Esophagus muscularis mucosa (tissue), 4 donors: ENCODE data around the gene CCDC187. TPM values are rescaled to one million over a fixed set of nuclear protein-coding genes. Genes with fewer than 3 reads are reported as not detected.

Source experiments
- DNase-seq: peaks from one replicate; pipeline ENCODE4 v3.0.0-alpha.2; 2017; ENCODE audit errors: extremely low spot score
- H3K27ac ChIP-seq, 4 donors: fragments of 200-600 bp; sonication (generic); replicated peaks in 1 of 4; 1 replicate in 3 of 4; 2 replicates in 1 of 4; pipeline ENCODE4 v1.5.1; 2016 to 2019; ENCODE audit warnings: mild to moderate bottlenecking in 1 of 4
- H3K27me3 ChIP-seq, 4 donors: fragments of 200-600 bp; sonication (generic); one replicate each; pipeline versions ENCODE4 v1.5.1 to v1.6.0; 2016 to 2019
- H3K36me3 ChIP-seq, 4 donors: fragments of 200-600 bp; sonication (generic); one replicate each; pipeline ENCODE4 v1.5.1; 2016 to 2019
- H3K4me1 ChIP-seq, 4 donors: fragments of 200-600 bp; sonication (generic); one replicate each; pipeline ENCODE4 v1.5.1; 2016 to 2019
- H3K4me3 ChIP-seq, 4 donors: fragments of 200-600 bp; sonication (generic); 1 replicate in 2 of 4; 2 replicates in 2 of 4; pipeline ENCODE4 v1.5.1; 2016 to 2019; ENCODE audit warnings: mild to moderate bottlenecking in 4 of 4, moderate library complexity in 1 of 4
- H3K9me3 ChIP-seq, 4 donors: fragments of 200-600 bp; sonication (generic); 1 replicate in 3 of 4; 2 replicates in 1 of 4; pipeline ENCODE4 v1.5.1; 2016 to 2019
- EP300 ChIP-seq: sonication (generic); formaldehyde crosslinking; IDR thresholded peaks from one replicate; pipeline ENCODE4 v1.6.1; 2017; ENCODE audit warnings: antibody characterized with exemption
- POLR2A ChIP-seq: fragments of 450-650 bp; IDR thresholded peaks from one replicate; pipeline ENCODE4 v1.6.1; 2017; ENCODE audit warnings: antibody characterized with exemption, moderate library complexity, mild to moderate bottlenecking, low read depth
- POLR2AphosphoS5 ChIP-seq, 2 donors: sonication (generic); formaldehyde crosslinking; IDR thresholded peaks; one replicate each; pipeline ENCODE4 v1.6.1; 2017; ENCODE audit warnings: antibody characterized with exemption in 2 of 2
- WGBS: methylation state at CpG from one replicate; pipeline ENCODE4 v1.1.5; 2018; 5-methylcytosine and 5-hydroxymethylcytosine counted together
- intact Hi-C: fragments of 100-400 bp; cut with DNase I; formaldehyde crosslinking; loops from one replicate; pipeline ENCODE4 v1.15.1; 2023
- total RNA-seq, 4 donors: library from RNA; depleted of rRNA; stranded (reverse); fragments of >200 nt; gene quantifications; one replicate each; pipeline versions ENCODE4 v1.1.0 to v1.2.1, GENCODE V29; 2016
- TF ChIP-seq, protein P1 (sequence below), 3 experiments: fragments of 200-600 bp in 2 of 3; fragments of 450-650 bp in 1 of 3; sonication (generic) in 2 of 3; IDR thresholded peaks; one replicate each; pipeline ENCODE4 v1.5.1; 2017 to 2019; ENCODE audit warnings: antibody characterized with exemption in 3 of 3, mild to moderate bottlenecking in 2 of 3, moderate library complexity in 1 of 3

Gene CCDC187
- total RNA-seq, 4 donors from 2014 or later = not detected

DNA sequence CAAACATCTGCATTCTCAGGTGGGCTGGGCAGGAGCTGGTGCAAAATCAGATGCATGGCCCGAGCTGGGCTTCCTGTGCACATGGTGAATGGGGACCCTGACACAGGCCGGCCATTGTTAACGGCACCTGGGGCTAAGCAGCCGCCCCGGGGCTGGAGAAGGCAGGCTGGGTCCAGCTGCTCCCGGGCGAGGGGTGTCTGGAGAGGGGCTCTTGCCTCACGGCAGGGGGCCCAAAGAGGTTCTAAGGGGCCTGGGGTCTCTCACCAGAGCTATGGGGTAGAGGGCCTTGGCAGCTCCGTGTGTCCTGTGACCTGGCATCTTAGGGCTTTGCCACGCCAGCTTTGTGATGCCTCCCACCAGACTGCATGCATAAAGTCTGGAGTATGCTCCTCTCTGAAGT, 53.2 kb downstream of the CCDC187 start:
- intact Hi-C loops = no loop called here
- no CpG with 5 or more reads among the region's 10 CpGs for WGBS
- H3K9me3 ChIP-seq = no peaks in the 10 kb centered on the region
- H3K4me3 ChIP-seq = no peak overlapping the region
- H3K36me3 ChIP-seq = no peaks in the 10 kb centered on the region
- no peak overlapping the region for H3K27ac ChIP-seq
- no peak for DNase-seq
- peaks cover 0 to 36% (median 0%) of the 10 kb centered on the region in 4 donors for H3K27me3 ChIP-seq
- TF ChIP-seq, protein P1, sequence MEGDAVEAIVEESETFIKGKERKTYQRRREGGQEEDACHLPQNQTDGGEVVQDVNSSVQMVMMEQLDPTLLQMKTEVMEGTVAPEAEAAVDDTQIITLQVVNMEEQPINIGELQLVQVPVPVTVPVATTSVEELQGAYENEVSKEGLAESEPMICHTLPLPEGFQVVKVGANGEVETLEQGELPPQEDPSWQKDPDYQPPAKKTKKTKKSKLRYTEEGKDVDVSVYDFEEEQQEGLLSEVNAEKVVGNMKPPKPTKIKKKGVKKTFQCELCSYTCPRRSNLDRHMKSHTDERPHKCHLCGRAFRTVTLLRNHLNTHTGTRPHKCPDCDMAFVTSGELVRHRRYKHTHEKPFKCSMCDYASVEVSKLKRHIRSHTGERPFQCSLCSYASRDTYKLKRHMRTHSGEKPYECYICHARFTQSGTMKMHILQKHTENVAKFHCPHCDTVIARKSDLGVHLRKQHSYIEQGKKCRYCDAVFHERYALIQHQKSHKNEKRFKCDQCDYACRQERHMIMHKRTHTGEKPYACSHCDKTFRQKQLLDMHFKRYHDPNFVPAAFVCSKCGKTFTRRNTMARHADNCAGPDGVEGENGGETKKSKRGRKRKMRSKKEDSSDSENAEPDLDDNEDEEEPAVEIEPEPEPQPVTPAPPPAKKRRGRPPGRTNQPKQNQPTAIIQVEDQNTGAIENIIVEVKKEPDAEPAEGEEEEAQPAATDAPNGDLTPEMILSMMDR (IDR thresholded peaks at IDR 0.05) = no peak
- TF ChIP-seq POLR2AphosphoS5 (IDR thresholded peaks at IDR 0.05) (no peak), POLR2A (no peak), EP300 (no peak)
- H3K4me1 ChIP-seq = peaks cover 0 to 10% (median 8%) of the 10 kb centered on the region in 4 donors

DNA sequence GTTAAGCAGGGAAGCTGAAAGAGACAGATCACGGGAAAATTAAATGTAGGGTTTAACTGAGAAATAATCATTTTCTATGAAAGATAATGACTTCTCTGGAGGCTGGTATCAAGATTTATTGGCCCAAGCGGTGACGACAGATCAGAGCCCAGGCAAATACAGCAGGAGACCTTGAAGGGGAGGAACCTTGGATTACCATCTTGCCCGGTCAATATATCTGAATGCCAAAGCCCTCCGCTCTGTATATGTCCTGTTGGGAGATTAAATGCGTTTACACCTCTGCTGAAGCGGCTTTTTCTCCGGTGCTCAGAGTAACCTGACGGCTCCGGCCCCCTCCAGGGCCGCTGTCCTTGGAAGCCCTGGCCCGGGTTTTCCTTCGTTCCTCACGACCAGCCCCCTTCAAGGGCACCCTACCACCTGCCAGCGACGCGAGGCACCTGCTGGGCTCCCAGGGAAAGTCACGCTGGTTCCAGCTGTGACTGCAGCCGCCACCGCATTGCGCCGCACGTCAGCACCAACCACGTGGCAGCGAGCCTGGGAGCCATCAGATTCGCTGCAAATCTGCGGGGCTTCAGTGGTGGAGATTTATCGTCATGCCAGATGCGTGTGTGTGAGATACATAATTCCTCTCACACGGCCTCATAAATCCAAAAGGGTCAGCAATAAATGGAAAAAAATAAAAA, 53.9 kb downstream of the CCDC187 start:
- Histone ChIP-seq H3K27me3 (peaks cover 0 to 29% (median 0%) of the 10 kb centered on the region in 4 donors), H3K4me3 (no peak overlapping the region), H3K4me1 (peaks cover 2 to 13% (median 11%) of the 10 kb centered on the region in 4 donors), H3K9me3 (no peaks in the 10 kb centered on the region), H3K36me3 (no peaks in the 10 kb centered on the region), H3K27ac (no peak overlapping the region)
- no peak for DNase-seq
- WGBS = 54% methylated on average over 30 of the region's 30 CpGs
- TF ChIP-seq, protein P1 (IDR thresholded peaks at IDR 0.05) = no peak
- TF ChIP-seq POLR2A = no peak
- TF ChIP-seq EP300 = no peak
- TF ChIP-seq POLR2AphosphoS5 (IDR thresholded peaks at IDR 0.05) = no peak
- intact Hi-C loops = no loop called here

DNA sequence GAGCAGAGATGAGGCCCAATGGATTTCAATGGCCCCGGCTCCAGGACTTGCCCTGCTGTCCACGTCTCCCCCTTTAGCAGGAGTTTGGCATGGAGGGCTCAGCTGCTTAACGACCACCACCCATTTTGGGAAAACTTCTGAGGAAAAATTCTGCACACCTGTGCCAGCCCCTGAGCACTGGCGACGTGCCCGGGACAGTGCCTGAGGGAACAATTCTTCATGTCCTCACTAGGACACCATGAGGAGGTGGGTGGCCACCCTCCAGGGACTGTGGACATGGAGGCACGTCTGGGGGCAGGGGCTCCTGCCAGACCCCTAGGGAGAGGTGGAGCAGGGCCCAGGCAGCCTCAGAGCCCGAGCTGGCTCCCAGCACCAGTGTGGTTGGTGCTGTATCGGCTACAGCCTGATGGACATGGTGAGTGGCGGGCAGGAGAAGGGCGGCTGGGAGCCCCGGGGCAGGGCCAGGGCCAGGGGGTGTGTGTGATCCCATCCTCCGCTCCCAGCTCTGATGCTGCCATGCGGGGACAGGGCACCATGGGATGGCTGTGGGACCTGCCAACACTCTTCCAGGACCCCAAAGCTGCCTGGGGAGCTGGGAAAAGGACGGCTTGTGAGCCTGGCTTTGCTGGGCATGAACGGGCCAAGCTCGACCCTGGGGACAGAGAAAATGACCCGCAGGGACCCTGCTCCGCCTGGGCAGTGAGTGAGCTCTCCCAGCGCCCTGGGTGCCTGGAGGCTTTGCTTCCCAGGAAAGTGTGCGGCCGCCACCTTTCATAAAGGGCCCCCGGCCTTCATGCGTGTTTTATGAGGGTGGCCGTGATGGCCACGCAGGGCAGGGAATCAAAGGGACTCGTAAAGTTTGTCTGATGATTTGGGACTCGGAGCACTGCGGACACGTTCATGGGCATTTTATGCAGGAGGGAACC, 54.7 kb downstream of the CCDC187 start:
- Histone ChIP-seq H3K27me3 (peaks cover 0 to 21% (median 0%) of the 10 kb centered on the region in 4 donors), H3K36me3 (no peaks in the 10 kb centered on the region), H3K27ac (no peak overlapping the region), H3K9me3 (no peaks in the 10 kb centered on the region), H3K4me3 (no peak overlapping the region), H3K4me1 (peaks cover 10 to 21% (median 17%) of the 10 kb centered on the region in 4 donors)
- intact Hi-C loops = no loop called here
- DNase-seq = no peak
- WGBS = 87% methylated on average over 21 of the region's 30 CpGs
- TF ChIP-seq, protein P1 (IDR thresholded peaks at IDR 0.05) = no peak
- TF ChIP-seq POLR2AphosphoS5 (IDR thresholded peaks at IDR 0.05) = no peak
- TF ChIP-seq EP300 = no peak
- TF ChIP-seq POLR2A = no peak

DNA sequence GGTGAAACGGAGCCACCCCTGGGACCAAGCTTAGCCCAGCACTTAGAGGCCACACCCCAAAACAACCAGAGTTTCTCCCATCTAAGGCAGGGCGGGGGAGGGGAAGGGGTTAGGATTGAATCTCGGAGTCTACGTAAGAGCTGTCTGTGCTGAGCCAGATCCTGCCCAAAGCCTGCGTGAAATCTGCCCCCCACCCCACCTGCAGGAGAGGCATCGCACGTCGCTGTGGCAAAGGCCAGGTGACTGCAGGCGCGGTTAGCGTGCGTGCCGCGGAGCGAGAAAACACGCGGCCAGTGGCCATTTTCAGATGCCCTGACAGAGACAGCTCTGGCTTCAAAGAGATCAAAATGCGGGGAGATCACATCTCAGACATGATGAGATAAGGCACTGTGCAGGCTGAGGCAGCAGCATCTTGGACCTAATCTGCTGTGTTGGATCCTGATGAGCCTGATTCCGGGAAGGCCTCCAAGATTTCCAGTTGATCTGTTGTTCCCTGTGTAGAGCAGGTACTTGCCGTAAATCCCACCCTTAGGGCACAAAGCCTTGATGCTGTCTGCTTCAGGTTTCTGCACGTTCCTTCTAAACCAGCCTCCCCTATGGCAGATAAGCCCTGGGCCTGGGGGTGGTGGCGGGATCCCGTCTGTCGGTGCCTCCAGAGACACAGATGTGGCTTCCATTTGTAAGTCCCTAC, 55.8 kb downstream of the CCDC187 start:
- Histone ChIP-seq H3K36me3 (no peaks in the 10 kb centered on the region), H3K4me1 (peaks cover 15 to 32% (median 27%) of the 10 kb centered on the region in 4 donors), H3K4me3 (no peak overlapping the region), H3K27me3 (peaks cover 0 to 10% (median 0%) of the 10 kb centered on the region in 4 donors), H3K9me3 (no peaks in the 10 kb centered on the region), H3K27ac (no peak overlapping the region)
- no peak for DNase-seq
- intact Hi-C loops = no loop called here
- TF ChIP-seq EP300 = no peak
- no peak for TF ChIP-seq POLR2AphosphoS5 (IDR thresholded peaks at IDR 0.05)
- TF ChIP-seq, protein P1 (IDR thresholded peaks at IDR 0.05) = no peak
- no peak for TF ChIP-seq POLR2A
- WGBS = 92% methylated on average over 14 of the region's 24 CpGs
